ENCODE data around the gene NFS1.
A peak's percentile ranks its signal among the peaks of the same experiment; 100 is the strongest.

NFS1 gene

GRCh38 chr20:35669221-35669620 lies 29.9 kb downstream of the NFS1 start:
- no peak for DNase-seq

- DNase-seq, result no peak
Observed at GRCh38 chr20:35665949-35666288, 33.2 kb downstream of the NFS1 start.

DNA sequence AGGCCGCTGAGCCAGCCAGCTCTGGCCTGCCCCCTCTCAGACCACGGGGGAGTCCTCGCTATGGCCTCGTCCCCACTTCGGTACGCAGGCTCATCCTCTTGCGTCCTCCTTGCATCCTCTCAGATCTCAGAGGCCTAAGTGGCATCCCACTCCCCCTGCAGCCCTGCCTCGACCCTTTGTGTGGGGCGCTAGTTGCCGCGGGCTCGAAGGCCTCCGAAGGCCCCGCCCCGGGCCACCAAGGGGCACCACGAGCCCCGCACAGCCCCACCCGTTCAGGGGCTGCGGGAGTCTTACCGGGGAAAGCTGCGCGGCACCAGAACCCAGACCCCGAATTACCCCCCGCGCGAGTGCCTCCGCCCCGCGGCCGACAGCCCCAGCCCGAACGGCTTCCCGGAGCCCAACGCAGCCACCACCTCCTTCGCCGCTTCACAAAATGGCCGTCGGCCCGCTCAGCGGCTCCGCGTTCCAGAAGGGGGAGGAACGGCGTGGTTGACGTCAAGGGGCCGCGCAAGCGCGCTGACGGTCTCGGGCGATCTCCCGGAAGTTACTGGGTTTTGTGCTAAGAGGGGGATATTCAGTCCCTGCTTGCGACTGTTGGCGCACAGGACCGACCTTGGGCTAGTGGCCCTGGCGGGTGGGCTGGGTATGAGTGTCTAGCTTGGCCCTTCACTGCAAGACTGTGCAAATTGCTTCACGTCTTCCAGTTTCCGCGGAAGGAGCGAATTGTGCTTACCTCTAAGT lies 34.5 kb downstream of the NFS1 start, which contains the start of the genes CPNE1 and RBM12:
CPNE1 (minus strand) TSS at position 435 of the 741 bp plus-strand sequence. CDS start 31,977 bp downstream, outside the sequence.
RBM12 (minus strand) TSS at position 435 of the 741 bp plus-strand sequence. CDS start 9,578 bp downstream, outside the sequence.
- DNase-seq, result peak; percentile 93

GRCh38 chr20:35663516-35664465 lies 35.4 kb downstream of the NFS1 start:
- DNase-seq, result peak; percentile 67

GRCh38 chr20:35662551-35662950 lies 36.6 kb downstream of the NFS1 start:
- DNase-seq, result no peak

DNA sequence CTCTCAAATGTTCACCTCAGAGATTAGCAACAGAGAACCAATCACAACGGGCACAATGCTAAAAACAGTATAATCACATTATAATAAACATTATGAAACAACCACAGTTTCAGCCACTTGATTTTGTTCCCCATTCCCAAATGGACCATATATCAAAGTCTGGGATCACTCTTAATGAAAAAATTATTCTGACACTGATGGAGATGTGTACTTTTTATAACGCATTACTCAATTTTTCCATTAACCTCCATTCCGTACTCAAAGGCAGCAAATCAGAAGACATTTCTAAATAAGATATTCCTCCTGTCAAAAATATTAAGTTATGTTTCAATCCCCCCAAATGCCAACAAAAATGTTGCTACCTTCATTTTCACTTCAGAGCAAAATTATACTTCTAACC lies 37.2 kb downstream of the NFS1 start:
- no peak for DNase-seq

- DNase-seq, result no peak
Observed at GRCh38 chr20:35661053-35661452, 38.1 kb downstream of the NFS1 start.

DNA sequence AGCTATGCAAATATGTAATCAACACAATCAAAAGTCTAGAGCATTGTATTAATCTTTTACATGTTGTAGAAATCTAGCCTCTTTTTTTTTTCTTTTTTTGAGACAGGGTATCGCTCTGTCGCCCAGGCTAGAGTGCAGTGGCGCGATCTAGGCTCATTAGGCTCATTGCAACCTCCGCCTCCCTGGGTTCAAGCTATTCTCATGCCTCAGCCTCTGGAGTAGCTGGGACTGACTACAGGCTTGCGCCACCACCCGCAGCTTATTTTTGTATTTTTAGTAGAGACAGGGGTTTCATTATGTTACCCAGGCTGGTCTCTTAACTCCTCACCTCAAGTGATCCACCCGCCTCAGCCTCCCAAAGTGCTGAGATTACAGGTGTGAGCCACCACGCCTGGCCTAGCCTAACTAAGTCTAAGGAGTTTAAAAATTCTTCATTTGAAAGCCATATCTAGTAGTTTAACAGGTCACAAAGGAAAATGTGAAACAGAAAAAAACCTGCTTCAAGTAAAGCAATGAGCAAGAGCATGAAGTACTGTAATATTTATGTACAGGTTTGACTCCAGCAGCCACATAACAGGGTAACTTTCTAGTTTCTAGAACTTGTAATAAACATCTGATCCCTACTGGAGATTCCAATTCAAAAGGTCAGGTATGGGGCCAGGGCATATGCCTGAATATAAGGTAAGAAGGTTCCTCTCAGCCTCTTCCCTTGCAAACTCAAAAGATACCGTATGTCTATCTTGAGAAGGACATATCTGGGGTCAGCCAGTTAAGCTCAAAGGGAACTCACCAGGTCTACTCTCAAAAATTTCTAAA lies 38.8 kb downstream of the NFS1 start:
- DNase-seq, result no peak

GRCh38 chr20:35657271-35657670 lies 41.9 kb downstream of the NFS1 start:
- no peak for DNase-seq

GRCh38 chr20:35654415-35654814 lies 44.7 kb downstream of the NFS1 start:
- no peak for DNase-seq

GRCh38 chr20:35653893-35654292 lies 45.3 kb downstream of the NFS1 start:
- DNase-seq, result no peak

DNA sequence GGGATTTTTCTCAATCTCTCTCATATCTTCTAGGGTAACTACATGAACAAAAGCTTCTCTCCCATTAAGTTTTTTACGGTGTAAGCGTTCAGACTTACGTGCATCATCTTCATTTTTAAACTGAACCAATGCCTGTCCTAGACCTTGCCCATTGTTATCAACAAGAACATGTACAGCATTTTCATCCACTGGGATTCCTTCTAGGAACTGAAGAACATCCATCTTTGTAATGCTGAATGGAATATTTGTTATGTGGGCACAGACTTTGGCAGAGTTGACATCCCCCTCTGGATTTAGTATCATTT lies 45.8 kb downstream of the NFS1 start:
- DNase-seq, result no peak

DNA sequence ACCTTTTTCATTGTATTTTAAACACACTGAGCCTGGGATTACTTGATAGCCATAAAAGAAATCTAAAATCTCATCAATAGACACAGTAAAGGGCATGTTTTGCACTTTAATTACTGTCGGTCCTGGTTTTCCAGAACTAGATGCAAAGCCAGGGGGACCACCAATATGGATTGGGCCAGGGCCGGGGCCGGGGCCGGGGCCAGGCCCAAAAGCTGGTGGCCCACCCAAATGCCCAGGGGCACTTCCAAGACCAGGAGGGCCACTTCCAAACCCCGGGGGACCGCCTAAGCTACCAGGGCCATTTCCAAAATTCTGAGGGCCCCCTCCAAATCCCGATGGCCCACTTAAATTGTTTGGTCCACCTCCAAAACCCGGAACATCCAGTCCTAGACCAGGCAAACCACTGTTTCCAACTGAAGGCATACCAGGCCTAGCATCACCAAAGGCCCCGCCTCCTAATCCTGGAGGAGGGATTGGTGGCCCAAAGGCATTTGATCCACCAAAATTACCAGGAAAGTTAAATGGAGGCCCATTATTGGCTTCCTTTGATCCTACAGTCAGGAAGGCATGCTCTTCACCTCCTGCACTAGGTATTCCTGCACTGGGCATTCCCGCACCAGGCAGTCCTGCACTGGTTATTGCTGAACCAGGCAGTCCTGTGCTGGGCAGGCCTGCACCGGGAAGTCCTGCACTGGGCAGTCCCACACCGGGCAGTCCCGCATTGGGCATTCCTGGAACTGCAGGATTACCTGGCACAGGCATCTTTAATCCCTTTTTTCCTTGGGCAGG lies 46.3 kb downstream of the NFS1 start:
- DNase-seq, result no peak

GRCh38 chr20:35651958-35652357 lies 47.2 kb downstream of the NFS1 start:
- DNase-seq, result no peak

DNA sequence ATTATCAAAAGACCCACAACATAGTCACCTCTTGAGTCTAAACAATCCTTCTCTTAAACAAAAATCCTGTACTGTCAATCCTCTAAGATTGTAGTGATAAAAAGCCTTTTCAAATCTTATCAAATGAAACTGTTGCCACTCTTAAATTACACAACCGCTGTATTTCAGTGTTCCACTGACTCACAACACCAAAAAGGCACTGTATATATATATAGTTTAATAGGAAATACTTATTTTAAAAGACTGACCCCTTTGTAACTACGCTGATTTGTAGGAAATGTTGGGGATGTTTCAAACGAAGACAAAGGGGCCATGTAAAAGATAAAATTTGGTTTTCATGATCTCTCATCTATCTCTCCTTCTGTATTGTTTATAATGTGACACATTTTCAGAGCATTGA lies 48.5 kb downstream of the NFS1 start:
- DNase-seq, result no peak

DNA sequence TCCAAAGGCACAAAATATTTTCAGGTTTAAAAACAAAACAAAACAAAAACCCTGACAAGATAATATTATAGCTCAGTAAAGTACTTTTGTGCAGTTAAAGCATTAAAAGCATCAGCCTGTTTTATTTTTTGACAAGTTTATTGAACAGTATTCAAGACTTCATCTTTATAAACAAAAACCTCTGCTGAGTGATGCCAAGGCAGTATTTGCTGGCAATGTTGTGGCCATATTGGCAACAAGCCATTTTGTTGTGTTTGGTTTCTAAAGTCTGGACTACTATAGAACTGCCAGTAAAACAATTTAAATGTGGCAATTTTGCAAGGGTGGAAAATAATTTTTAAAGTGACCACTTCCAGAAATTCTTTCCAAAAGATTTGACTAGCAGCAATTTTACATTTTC lies 50.3 kb downstream of the NFS1 start:
- DNase-seq, result no peak

- no peak for DNase-seq
Observed at GRCh38 chr20:35644806-35645205, 54.3 kb downstream of the NFS1 start.

DNA sequence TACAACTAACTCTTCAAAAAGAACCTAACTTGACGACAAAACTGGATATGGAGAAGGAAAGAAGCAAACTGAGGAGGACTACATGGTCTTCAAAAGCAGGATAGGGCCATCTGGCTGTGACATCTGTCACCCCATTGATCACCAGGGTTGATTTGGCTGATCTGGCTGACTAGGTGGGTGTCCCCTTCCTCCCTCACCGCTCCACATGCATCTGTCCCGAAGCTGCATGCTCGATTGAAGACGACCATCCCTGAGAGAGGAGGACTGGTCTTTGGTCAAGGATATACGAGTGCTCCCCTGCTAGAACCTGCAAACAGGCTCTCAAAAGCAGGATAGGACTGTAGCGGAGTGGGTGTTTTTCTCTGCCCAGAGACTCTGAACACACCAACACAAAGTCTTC lies 56.1 kb downstream of the NFS1 start:
- DNase-seq, result no peak

DNA sequence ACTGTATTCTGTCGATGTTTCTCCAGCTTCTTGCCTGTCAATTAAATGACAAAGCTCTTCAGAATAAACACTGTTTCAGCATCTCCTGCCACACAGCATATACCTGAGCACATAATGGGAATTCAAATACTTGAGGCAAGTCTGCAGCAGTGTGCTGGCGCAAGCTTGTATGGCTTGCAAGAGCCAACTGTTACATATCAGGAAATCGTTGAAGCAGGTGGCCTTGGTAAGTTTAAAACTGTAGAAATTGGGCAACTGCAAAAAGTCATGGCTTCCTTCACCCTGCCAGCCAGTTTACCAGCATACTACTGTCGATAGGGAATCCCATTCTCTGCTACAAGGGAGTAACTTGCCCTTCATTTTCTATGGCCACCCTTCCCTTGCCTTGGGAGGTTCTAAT lies 57.4 kb downstream of the NFS1 start:
- no peak for DNase-seq

- DNase-seq, result no peak
Observed at GRCh38 chr20:35640724-35641123, 58.4 kb downstream of the NFS1 start.

- DNase-seq, result no peak
Observed at GRCh38 chr20:35638751-35639150, 60.4 kb downstream of the NFS1 start.

DNA sequence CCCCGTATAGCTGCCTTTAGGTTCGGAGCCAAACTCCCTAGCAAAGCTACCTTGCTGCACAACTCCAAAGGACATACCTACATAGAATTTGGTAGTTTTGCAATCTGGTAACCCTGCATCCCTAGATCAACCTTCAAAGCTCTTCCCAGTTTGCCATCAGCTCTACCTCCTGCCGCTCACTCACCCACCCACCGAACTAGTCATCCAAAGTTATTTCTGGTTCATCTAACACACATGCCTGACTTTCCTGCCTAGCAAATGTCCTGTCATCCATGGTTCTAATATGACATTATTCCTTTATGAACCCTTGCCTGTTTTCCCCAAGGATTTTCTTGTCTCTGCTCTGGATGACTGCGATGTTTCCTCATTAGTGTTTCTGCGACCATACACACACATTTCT lies 61.9 kb downstream of the NFS1 start:
- no peak for DNase-seq
